ENCODE results near the gene LGALS3BP.

- TF ChIP-seq EP300 (IDR thresholded peaks at IDR 0.05): no peak
- TF ChIP-seq, protein P1, sequence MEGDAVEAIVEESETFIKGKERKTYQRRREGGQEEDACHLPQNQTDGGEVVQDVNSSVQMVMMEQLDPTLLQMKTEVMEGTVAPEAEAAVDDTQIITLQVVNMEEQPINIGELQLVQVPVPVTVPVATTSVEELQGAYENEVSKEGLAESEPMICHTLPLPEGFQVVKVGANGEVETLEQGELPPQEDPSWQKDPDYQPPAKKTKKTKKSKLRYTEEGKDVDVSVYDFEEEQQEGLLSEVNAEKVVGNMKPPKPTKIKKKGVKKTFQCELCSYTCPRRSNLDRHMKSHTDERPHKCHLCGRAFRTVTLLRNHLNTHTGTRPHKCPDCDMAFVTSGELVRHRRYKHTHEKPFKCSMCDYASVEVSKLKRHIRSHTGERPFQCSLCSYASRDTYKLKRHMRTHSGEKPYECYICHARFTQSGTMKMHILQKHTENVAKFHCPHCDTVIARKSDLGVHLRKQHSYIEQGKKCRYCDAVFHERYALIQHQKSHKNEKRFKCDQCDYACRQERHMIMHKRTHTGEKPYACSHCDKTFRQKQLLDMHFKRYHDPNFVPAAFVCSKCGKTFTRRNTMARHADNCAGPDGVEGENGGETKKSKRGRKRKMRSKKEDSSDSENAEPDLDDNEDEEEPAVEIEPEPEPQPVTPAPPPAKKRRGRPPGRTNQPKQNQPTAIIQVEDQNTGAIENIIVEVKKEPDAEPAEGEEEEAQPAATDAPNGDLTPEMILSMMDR (IDR thresholded peaks at IDR 0.05): no peak
These were observed 42.2 kb downstream of the LGALS3BP start for GRCh38 chr17:78937561-78937960.

All from sigmoid colon (tissue), 4 donors.